HG02938 (cell line): ENCODE measurements around the gene SDK1.

ENCODE experiments used
- ATAC-seq: cut with Tn5 transposase; IDR thresholded peaks from one replicate; pipeline ENCODE4 v1.9.1; 2021; ENCODE audit warnings: mild to moderate bottlenecking, moderate library complexity; ENCODE audit not compliant: unreplicated experiment

The SDK1 gene

GRCh38 chr7:4026941-4027486, 726.0 kb downstream of the SDK1 start:
- no peak for ATAC-seq

GRCh38 chr7:4028221-4028620, 727.2 kb downstream of the SDK1 start:
- ATAC-seq, result no peak

- ATAC-seq, result no peak
These were observed 728.9 kb downstream of the SDK1 start for GRCh38 chr7:4029941-4030340.

- no peak for ATAC-seq
These were observed 729.4 kb downstream of the SDK1 start for GRCh38 chr7:4030346-4030950.

GRCh38 chr7:4033996-4034395, 732.9 kb downstream of the SDK1 start:
- no peak for ATAC-seq

- ATAC-seq, result no peak
These were observed 736.3 kb downstream of the SDK1 start for GRCh38 chr7:4037308-4037707.

GRCh38 chr7:4037877-4038276, 736.8 kb downstream of the SDK1 start:
- ATAC-seq, result no peak

- no peak for ATAC-seq
These were observed 739.3 kb downstream of the SDK1 start for GRCh38 chr7:4040109-4040928.

GRCh38 chr7:4042402-4043045, 741.5 kb downstream of the SDK1 start:
- no peak for ATAC-seq

GRCh38 chr7:4043988-4044387, 742.9 kb downstream of the SDK1 start:
- ATAC-seq, result no peak

GRCh38 chr7:4045450-4045849, 744.4 kb downstream of the SDK1 start:
- ATAC-seq, result no peak

- no peak for ATAC-seq
These were observed 744.9 kb downstream of the SDK1 start for GRCh38 chr7:4045975-4046374.

- no peak for ATAC-seq
These were observed 747.3 kb downstream of the SDK1 start for GRCh38 chr7:4048336-4048735.

- ATAC-seq, result no peak
These were observed 748.1 kb downstream of the SDK1 start for GRCh38 chr7:4049202-4049601.

- ATAC-seq, result no peak
These were observed 749.1 kb downstream of the SDK1 start for GRCh38 chr7:4050126-4050660.

GRCh38 chr7:4051696-4052095, 750.6 kb downstream of the SDK1 start:
- ATAC-seq, result no peak

- no peak for ATAC-seq
These were observed 751.1 kb downstream of the SDK1 start for GRCh38 chr7:4052130-4052529.

GRCh38 chr7:4054158-4054557, 753.1 kb downstream of the SDK1 start:
- ATAC-seq, result no peak

- no peak for ATAC-seq
These were observed 755.7 kb downstream of the SDK1 start for GRCh38 chr7:4056552-4057288.

GRCh38 chr7:4057289-4057616, 756.2 kb downstream of the SDK1 start:
- no peak for ATAC-seq

GRCh38 chr7:4058158-4058557, 757.1 kb downstream of the SDK1 start:
- ATAC-seq, result no peak
